ENCODE measurements around the gene MRPL19. TPM values are rescaled to one million over a fixed set of nuclear protein-coding genes. Genes with fewer than 3 reads are reported as not detected.
A peak's percentile ranks its signal among the peaks of the same experiment; 100 is the strongest.

Gene MRPL19
- total and polyA plus RNA-seq, 2 of the 13 experiments (the other 11 are each of a cell fraction or from before 2014, with no cell fraction given) = 43.2 to 163 TPM

DNA sequence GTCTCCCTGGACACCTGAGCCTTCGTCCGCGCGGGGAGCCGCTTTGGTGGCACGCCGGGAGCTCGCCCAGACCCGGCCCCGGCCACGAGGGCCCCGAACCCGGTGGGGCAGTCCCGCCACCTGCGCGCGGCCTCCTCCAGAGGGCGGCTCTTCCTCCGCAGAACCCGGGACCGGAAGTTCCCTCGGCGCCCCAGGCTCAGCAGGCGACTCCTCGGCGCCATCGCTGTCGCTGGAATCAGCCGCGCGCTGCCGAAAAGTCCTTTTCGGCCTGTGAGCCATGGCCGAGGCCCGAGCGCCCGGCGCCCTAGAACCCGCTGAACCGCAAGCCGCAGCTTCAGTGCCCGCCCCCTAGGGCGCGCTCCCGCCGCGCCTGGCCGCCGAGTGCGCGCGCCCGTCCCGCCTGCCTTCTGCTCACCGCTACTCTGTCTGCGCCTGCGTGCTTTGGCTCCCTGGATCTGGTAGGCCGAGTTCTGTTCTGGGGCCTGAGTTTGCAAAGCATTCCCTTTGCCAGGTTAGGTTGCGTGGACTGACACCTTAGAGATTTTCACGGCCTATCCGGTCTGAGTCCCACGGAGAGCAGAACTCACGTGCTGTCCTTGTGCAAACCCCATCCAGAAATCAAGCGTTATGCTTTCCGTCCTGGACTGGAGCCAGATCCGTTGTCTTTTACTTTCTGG is 64.1 kb downstream of the MRPL19 start, which contains the start of gene GCFC2 (continued):
- TF ChIP-seq ZNF282 (IDR thresholded peaks at IDR 0.05; ENCODE audit: partially characterized antibody) = no peak
- peak; percentile 46; the same call in 1 of the 2 replicates for TF ChIP-seq NFE2 (CRISPR knock-in tag; IDR thresholded peaks at IDR 0.05)
- TF ChIP-seq MEIS1 (CRISPR knock-in tag; IDR thresholded peaks at IDR 0.05; ENCODE audit: borderline replicate concordance) = peak; percentile 98
- TF ChIP-seq STAT5B (CRISPR knock-in tag; IDR thresholded peaks at IDR 0.05) = peak; percentile 89; the same call in 1 of the 2 replicates
- TF ChIP-seq ZNF746 (CRISPR knock-in tag; IDR thresholded peaks at IDR 0.05) = peak; percentile 97
- TF ChIP-seq, protein P1, sequence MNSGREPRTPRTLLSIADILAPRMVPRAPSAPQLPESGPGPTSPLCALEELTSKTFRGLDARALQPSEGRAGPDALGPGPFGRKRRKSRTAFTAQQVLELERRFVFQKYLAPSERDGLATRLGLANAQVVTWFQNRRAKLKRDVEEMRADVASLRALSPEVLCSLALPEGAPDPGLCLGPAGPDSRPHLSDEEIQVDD (CRISPR knock-in tag; IDR thresholded peaks at IDR 0.05; ENCODE audit: borderline replicate concordance) = peak; percentile 99; the same call in 1 of the 2 replicates
- TF ChIP-seq, protein P2, sequence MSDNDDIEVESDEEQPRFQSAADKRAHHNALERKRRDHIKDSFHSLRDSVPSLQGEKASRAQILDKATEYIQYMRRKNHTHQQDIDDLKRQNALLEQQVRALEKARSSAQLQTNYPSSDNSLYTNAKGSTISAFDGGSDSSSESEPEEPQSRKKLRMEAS (IDR thresholded peaks at IDR 0.05) = peak; percentile 99
- peak; percentile 99 for TF ChIP-seq REPIN1 (CRISPR knock-in tag; IDR thresholded peaks at IDR 0.05; ENCODE audit: borderline replicate concordance, low read depth)
- no peak for TF ChIP-seq EHMT2 (IDR thresholded peaks at IDR 0.05; ENCODE audit: borderline replicate concordance, low read depth, low read length)
- peak; percentile 97 for TF ChIP-seq ETV5 (CRISPR knock-in tag; IDR thresholded peaks at IDR 0.05; ENCODE audit: borderline replicate concordance)
- peak; percentile 100 for TF ChIP-seq ZNF709 (CRISPR knock-in tag; IDR thresholded peaks at IDR 0.05)
- TF ChIP-seq, protein P3, sequence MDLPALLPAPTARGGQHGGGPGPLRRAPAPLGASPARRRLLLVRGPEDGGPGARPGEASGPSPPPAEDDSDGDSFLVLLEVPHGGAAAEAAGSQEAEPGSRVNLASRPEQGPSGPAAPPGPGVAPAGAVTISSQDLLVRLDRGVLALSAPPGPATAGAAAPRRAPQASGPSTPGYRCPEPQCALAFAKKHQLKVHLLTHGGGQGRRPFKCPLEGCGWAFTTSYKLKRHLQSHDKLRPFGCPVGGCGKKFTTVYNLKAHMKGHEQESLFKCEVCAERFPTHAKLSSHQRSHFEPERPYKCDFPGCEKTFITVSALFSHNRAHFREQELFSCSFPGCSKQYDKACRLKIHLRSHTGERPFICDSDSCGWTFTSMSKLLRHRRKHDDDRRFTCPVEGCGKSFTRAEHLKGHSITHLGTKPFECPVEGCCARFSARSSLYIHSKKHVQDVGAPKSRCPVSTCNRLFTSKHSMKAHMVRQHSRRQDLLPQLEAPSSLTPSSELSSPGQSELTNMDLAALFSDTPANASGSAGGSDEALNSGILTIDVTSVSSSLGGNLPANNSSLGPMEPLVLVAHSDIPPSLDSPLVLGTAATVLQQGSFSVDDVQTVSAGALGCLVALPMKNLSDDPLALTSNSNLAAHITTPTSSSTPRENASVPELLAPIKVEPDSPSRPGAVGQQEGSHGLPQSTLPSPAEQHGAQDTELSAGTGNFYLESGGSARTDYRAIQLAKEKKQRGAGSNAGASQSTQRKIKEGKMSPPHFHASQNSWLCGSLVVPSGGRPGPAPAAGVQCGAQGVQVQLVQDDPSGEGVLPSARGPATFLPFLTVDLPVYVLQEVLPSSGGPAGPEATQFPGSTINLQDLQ (CRISPR knock-in tag; IDR thresholded peaks at IDR 0.05) = peak; percentile 98
- TF ChIP-seq, protein P4, sequence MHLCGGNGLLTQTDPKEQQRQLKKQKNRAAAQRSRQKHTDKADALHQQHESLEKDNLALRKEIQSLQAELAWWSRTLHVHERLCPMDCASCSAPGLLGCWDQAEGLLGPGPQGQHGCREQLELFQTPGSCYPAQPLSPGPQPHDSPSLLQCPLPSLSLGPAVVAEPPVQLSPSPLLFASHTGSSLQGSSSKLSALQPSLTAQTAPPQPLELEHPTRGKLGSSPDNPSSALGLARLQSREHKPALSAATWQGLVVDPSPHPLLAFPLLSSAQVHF (CRISPR knock-in tag; IDR thresholded peaks at IDR 0.05) = peak; percentile 100
- TF ChIP-seq, protein P5, sequence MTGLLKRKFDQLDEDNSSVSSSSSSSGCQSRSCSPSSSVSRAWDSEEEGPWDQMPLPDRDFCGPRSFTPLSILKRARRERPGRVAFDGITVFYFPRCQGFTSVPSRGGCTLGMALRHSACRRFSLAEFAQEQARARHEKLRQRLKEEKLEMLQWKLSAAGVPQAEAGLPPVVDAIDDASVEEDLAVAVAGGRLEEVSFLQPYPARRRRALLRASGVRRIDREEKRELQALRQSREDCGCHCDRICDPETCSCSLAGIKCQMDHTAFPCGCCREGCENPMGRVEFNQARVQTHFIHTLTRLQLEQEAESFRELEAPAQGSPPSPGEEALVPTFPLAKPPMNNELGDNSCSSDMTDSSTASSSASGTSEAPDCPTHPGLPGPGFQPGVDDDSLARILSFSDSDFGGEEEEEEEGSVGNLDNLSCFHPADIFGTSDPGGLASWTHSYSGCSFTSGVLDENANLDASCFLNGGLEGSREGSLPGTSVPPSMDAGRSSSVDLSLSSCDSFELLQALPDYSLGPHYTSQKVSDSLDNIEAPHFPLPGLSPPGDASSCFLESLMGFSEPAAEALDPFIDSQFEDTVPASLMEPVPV (CRISPR knock-in tag; IDR thresholded peaks at IDR 0.05) = peak; percentile 100
- TF ChIP-seq GATA4 (IDR thresholded peaks at IDR 0.05; ENCODE audit: borderline replicate concordance, low read depth) = peak; percentile 58; the same call in 1 of the 2 replicates
- TF ChIP-seq TRIM24 (CRISPR knock-in tag; IDR thresholded peaks at IDR 0.05) = no peak
- TF ChIP-seq NCOA5 (CRISPR knock-in tag; IDR thresholded peaks at IDR 0.05) = 0 out of 2 replicates have a peak, but pooled peaks have one; percentile 93
- TF ChIP-seq JUN (CRISPR knock-in tag; IDR thresholded peaks at IDR 0.05) = peak; percentile 93
- TF ChIP-seq FOXA3 (CRISPR knock-in tag; IDR thresholded peaks at IDR 0.05) = peak; percentile 63
- peak; percentile 98 for TF ChIP-seq SNAPC2 (CRISPR knock-in tag; IDR thresholded peaks at IDR 0.05)
- TF ChIP-seq, protein P6, sequence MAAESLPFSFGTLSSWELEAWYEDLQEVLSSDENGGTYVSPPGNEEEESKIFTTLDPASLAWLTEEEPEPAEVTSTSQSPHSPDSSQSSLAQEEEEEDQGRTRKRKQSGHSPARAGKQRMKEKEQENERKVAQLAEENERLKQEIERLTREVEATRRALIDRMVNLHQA (CRISPR knock-in tag; IDR thresholded peaks at IDR 0.05) = no peak
- peak; percentile 95 for TF ChIP-seq TAF1 (CRISPR knock-in tag; IDR thresholded peaks at IDR 0.05)
- TF ChIP-seq NR2F6 (IDR thresholded peaks at IDR 0.05) = no peak
- peak; percentile 41; the same call in 1 of the 2 replicates for TF ChIP-seq NR2F6 (CRISPR knock-in tag; IDR thresholded peaks at IDR 0.05)
- TF ChIP-seq, protein P7, sequence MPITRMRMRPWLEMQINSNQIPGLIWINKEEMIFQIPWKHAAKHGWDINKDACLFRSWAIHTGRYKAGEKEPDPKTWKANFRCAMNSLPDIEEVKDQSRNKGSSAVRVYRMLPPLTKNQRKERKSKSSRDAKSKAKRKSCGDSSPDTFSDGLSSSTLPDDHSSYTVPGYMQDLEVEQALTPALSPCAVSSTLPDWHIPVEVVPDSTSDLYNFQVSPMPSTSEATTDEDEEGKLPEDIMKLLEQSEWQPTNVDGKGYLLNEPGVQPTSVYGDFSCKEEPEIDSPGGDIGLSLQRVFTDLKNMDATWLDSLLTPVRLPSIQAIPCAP (CRISPR knock-in tag; IDR thresholded peaks at IDR 0.05; ENCODE audit: low read depth) = peak; percentile 96

Data from HepG2 (cell line).